ENCODE measurements around the gene FN3K. TPM values are rescaled to one million over a fixed set of nuclear protein-coding genes. Genes with fewer than 3 reads are reported as not detected.
A peak's percentile ranks its signal among the peaks of the same experiment; 100 is the strongest.

The FN3K gene
- total and polyA plus RNA-seq, 2 of the 13 experiments (the other 11 are each of a cell fraction or from before 2014, with no cell fraction given): 3.5 to 12.2 TPM

DNA sequence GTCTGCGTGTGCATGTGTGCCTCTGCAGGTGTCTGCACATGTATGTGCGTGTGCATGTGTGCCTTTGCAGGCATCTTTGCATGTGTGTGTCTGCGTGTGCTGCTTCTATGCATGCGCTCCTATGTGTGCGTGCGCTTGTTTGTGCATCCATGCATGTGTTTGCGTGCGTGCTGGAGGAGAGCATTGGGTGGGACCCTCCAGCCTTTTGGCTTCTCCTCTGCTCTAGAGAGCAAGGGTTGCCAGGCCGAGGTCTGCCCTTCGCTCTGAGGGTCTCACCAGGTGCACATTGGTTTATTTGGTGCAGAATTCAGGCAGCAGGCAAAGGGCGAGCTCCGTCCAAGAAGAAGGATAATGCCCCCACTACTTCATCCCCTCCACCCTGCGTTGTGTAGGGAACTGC is 35.9 kb upstream of the FN3K start:
- no peak for ATAC-seq
- no peak overlapping the region for H3K9ac ChIP-seq (ENCODE audit: insufficient read depth, low read depth, low read length)
- peaks cover 9% of the 10 kb centered on the region for H3K9me3 ChIP-seq (ENCODE audit: low read length)
- H3K4me2 ChIP-seq (ENCODE audit: low read depth, low read length): peak overlapping the region; percentile 86
- WGBS (ENCODE audit: low lambda C conversion rate): 67% methylated on average over 13 of the region's 13 CpGs
- no peak for DNase-seq (ENCODE audit: low spot score)
- H3K27ac ChIP-seq (ENCODE audit: extremely low read length, insufficient read depth, low read length): no peak overlapping the region
- H3K36me3 ChIP-seq (replicated peaks in 1 of 2; ENCODE audit: control insufficient read depth in 1 of 2, insufficient read depth in 2 of 2, low read length in 2 of 2): no peaks in the 10 kb centered on the region
- no TSS peak for BruUV-seq (replicated peaks)
- H3K27me3 ChIP-seq (ENCODE audit: control insufficient read depth in 1 of 2, insufficient read depth in 2 of 2, low read length in 2 of 2): peaks cover 0 to 12% of the 10 kb centered on the region in 2 experiments; a peak in 1 of 5 replicates
- no peak for FAIRE-seq
- no peaks in the 10 kb centered on the region for H3K79me2 ChIP-seq (ENCODE audit: insufficient read depth, low read length)
- H4K20me1 ChIP-seq (ENCODE audit: insufficient read depth, low read length): no peaks in the 10 kb centered on the region
- ChIA-PET CTCF (ENCODE audit: low intra/inter-chr PET ratio, low total read pairs) (no interaction called here), POLR2A (no interaction called here)
- intact Hi-C loops (cut with micrococcal nuclease; ENCODE audit: unreplicated experiment) (no loop called here), in situ Hi-C loops (cut with HindIII; ENCODE audit: extremely low pct_ligation_motif_present, low pct_unique_long_range_greater_than_20kb) (no loop called here)
- H2AFZ ChIP-seq (ENCODE audit: low read length): no peak overlapping the region
- H3K4me1 ChIP-seq (ENCODE audit: insufficient read depth, low read length): peaks cover 67% of the 10 kb centered on the region
- peak overlapping the region in 1 of 3 experiments; percentile 85; a peak in 2 of 6 replicates for H3K4me3 ChIP-seq (replicated peaks in 1 of 3; ENCODE audit: insufficient read depth in 1 of 3, low read depth in 2 of 3, low read length in 3 of 3)
- TF ChIP-seq SETDB1 (CRISPR knock-in tag; IDR thresholded peaks at IDR 0.05; ENCODE audit: borderline replicate concordance) (no peak), JUND (CRISPR knock-in tag; IDR thresholded peaks at IDR 0.05) (0 out of 2 replicates have a peak, but pooled peaks have one; percentile 2), ZFYVE20 (CRISPR knock-in tag; IDR thresholded peaks at IDR 0.05; ENCODE audit: borderline replicate concordance, low read depth) (0 out of 2 replicates have a peak, but pooled peaks have one; percentile 20), MYC (CRISPR knock-in tag; IDR thresholded peaks at IDR 0.05; ENCODE audit: borderline replicate concordance) (no peak), MAZ (IDR thresholded peaks at IDR 0.05; ENCODE audit: borderline replicate concordance, low read depth, low read length) (no peak), MAZ (CRISPR knock-in tag; IDR thresholded peaks at IDR 0.05; ENCODE audit: low read depth) (no peak), TEAD2 (CRISPR knock-in tag; IDR thresholded peaks at IDR 0.05) (no peak), HDAC1 (CRISPR knock-in tag; IDR thresholded peaks at IDR 0.05) (no peak), ZNF577 (CRISPR knock-in tag; IDR thresholded peaks at IDR 0.05; ENCODE audit: borderline replicate concordance, low read depth) (no peak), ZNF670 (CRISPR knock-in tag; IDR thresholded peaks at IDR 0.05; ENCODE audit: borderline replicate concordance) (no peak), ZSCAN20 (CRISPR knock-in tag; IDR thresholded peaks at IDR 0.05; ENCODE audit: borderline replicate concordance) (no peak), SPEN (CRISPR knock-in tag; IDR thresholded peaks at IDR 0.05; ENCODE audit: low read depth) (no peak)
- TF ChIP-seq, protein P1, sequence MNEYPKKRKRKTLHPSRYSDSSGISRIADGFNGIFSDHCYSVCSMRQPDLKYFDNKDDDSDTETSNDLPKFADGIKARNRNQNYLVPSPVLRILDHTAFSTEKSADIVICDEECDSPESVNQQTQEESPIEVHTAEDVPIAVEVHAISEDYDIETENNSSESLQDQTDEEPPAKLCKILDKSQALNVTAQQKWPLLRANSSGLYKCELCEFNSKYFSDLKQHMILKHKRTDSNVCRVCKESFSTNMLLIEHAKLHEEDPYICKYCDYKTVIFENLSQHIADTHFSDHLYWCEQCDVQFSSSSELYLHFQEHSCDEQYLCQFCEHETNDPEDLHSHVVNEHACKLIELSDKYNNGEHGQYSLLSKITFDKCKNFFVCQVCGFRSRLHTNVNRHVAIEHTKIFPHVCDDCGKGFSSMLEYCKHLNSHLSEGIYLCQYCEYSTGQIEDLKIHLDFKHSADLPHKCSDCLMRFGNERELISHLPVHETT (CRISPR knock-in tag; conservative IDR thresholded peaks at IDR 0.05): no peak
- TF ChIP-seq, protein P2, sequence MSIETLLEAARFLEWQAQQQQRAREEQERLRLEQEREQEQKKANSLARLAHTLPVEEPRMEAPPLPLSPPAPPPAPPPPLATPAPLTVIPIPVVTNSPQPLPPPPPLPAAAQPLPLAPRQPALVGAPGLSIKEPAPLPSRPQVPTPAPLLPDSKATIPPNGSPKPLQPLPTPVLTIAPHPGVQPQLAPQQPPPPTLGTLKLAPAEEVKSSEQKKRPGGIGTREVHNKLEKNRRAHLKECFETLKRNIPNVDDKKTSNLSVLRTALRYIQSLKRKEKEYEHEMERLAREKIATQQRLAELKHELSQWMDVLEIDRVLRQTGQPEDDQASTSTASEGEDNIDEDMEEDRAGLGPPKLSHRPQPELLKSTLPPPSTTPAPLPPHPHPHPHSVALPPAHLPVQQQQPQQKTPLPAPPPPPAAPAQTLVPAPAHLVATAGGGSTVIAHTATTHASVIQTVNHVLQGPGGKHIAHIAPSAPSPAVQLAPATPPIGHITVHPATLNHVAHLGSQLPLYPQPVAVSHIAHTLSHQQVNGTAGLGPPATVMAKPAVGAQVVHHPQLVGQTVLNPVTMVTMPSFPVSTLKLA (IDR thresholded peaks at IDR 0.05): 0 out of 2 replicates have a peak, but pooled peaks have one; percentile 21
- TF ChIP-seq, protein P3, sequence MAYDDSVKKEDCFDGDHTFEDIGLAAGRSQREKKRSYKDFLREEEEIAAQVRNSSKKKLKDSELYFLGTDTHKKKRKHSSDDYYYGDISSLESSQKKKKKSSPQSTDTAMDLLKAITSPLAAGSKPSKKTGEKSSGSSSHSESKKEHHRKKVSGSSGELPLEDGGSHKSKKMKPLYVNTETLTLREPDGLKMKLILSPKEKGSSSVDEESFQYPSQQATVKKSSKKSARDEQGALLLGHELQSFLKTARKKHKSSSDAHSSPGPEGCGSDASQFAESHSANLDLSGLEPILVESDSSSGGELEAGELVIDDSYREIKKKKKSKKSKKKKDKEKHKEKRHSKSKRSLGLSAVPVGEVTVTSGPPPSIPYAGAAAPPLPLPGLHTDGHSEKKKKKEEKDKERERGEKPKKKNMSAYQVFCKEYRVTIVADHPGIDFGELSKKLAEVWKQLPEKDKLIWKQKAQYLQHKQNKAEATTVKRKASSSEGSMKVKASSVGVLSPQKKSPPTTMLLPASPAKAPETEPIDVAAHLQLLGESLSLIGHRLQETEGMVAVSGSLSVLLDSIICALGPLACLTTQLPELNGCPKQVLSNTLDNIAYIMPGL (CRISPR knock-in tag; IDR thresholded peaks at IDR 0.05; ENCODE audit: borderline replicate concordance in 1 of 2, low read depth in 1 of 2): 0 out of 4 replicates have a peak, but pooled peaks of 1 of the 2 experiments have one; percentile 22
- TF ChIP-seq, protein P4, sequence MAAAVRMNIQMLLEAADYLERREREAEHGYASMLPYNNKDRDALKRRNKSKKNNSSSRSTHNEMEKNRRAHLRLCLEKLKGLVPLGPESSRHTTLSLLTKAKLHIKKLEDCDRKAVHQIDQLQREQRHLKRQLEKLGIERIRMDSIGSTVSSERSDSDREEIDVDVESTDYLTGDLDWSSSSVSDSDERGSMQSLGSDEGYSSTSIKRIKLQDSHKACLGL (CRISPR knock-in tag; IDR thresholded peaks at IDR 0.05): no peak
- TF ChIP-seq, protein P5, sequence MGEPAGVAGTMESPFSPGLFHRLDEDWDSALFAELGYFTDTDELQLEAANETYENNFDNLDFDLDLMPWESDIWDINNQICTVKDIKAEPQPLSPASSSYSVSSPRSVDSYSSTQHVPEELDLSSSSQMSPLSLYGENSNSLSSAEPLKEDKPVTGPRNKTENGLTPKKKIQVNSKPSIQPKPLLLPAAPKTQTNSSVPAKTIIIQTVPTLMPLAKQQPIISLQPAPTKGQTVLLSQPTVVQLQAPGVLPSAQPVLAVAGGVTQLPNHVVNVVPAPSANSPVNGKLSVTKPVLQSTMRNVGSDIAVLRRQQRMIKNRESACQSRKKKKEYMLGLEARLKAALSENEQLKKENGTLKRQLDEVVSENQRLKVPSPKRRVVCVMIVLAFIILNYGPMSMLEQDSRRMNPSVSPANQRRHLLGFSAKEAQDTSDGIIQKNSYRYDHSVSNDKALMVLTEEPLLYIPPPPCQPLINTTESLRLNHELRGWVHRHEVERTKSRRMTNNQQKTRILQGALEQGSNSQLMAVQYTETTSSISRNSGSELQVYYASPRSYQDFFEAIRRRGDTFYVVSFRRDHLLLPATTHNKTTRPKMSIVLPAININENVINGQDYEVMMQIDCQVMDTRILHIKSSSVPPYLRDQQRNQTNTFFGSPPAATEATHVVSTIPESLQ (CRISPR knock-in tag; conservative IDR thresholded peaks at IDR 0.05): no peak
